Cardiac fibroblast (primary cell): Measurements from ENCODE around the gene ZNF444.

Experiments used
- DNase-seq, 2 donors: peaks; one replicate each; pipeline versions ENCODE4 v3.0.0 to v3.0.0-alpha.2; 2010; ENCODE audit warnings: low read depth in 2 of 2
- H3K4me3 ChIP-seq, 2 donors: replicated peaks in 1 of 2; 1 replicate in 1 of 2; 2 replicates in 1 of 2; pipeline ENCODE4 v1.5.1; 2011; ENCODE audit warnings: low read depth in 2 of 2, low read length in 2 of 2, mild to moderate bottlenecking in 2 of 2, moderate library complexity in 1 of 2
- CTCF ChIP-seq: IDR thresholded peaks from one replicate; pipeline ENCODE4 v1.5.1; 2011; ENCODE audit warnings: low read depth, mild to moderate bottlenecking, low read length, inconsistent platforms

Gene ZNF444

DNA sequence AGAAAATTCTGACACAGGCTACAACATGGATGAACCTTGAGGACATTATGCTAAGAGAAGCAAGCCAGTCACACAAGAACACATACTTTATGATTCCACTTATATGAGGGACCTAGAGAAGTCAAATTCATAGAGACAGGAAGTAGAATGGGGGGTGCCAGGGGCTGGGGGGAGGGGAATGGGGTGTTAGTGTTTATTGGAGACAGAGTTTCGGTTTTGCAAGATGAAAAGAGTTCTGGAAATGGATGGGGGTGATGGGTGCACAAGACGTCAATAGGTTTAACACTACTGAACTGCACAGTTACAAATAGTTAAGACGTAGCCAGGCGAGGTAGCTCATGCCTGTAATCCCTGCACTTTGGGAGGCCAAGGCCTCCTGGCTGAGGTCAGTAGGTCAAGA is 16.5 kb upstream of the ZNF444 start:
- DNase-seq = no peak
- no peak overlapping the region for H3K4me3 ChIP-seq
- TF ChIP-seq CTCF = no peak

DNA sequence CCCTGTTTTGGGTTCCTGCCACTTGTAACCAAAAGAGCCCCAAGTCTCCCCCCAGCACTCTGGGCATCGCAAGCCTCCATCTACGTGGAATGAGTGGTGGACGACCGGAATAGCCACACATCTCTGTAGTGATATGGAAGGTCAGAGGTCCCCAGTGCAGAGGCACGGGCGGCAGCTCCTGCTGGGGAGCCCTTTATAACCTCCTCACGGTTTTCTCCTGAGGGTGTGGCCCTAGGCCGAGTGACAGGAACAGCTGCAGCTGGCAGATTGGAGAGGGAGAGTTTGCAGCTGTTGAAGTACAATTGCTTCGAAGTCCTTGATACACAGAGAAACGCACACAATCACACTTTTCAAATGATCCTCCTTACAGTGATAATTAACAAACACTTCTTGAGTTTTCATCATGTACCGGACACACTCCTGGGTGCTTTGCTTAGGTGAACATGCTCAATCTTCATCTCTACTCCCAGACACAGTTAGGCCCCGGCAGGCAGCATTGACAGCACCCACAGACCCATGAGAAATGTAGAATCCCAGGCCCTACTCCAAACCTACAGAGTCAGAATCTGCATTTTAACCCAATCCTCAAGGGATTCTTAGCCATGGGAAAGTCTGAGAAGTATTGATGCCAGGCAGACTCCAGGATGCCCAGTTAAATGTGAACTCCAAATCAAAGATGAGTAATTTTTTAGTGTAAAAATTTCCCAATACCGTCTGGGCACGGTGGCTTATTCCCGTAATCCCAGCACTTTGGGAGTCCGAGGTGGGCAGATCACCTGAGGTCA is 15.1 kb upstream of the ZNF444 start:
- no peak for DNase-seq
- H3K4me3 ChIP-seq = no peak overlapping the region
- TF ChIP-seq CTCF = no peak

DNA sequence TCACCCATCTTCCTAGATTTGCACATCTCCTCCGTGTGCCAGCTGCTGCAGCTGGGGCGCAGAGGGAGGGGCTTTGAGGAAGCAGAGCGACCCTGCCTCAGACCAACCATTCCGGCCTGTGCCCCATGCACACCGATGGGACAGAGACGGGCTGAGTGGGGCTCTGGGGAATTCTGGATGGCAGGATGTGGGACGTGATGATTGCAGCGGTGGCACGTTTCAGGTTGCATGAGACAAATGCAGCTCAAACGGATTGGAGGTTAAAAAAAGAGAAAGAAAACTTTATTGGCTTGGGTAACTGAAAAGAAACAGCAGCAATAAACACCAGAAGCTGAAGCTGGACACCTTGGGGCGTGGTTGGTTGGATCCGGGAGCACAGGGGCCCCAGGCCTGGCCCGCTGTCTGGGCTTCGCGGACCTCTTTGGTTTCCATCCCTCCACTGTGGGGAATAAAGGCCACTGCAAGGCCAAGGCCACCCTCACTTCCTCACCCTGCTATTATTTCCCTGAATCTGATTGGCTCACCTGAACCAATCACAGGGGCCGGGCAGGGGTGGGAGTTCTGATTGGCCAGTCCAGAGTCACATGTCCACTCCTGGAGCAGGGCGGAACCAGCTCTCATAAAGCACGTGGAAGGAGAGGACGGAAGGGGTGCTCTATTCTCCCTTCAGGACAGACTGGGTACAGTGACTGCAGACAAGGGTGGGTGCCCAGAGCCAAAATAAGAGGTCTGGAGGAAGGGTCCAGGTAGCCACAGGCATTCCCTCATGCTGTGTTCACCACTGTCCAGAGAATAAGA is 13.9 kb upstream of the ZNF444 start:
- no peak for TF ChIP-seq CTCF
- no peak overlapping the region for H3K4me3 ChIP-seq
- DNase-seq = no peak

GRCh38 chr19:56130006-56130405 is 11.1 kb upstream of the ZNF444 start:
- no peak for TF ChIP-seq CTCF
- no peak overlapping the region for H3K4me3 ChIP-seq
- DNase-seq = no peak

GRCh38 chr19:56131651-56132050 is 9.4 kb upstream of the ZNF444 start:
- no peak for DNase-seq
- H3K4me3 ChIP-seq = no peak overlapping the region
- no peak for TF ChIP-seq CTCF

DNA sequence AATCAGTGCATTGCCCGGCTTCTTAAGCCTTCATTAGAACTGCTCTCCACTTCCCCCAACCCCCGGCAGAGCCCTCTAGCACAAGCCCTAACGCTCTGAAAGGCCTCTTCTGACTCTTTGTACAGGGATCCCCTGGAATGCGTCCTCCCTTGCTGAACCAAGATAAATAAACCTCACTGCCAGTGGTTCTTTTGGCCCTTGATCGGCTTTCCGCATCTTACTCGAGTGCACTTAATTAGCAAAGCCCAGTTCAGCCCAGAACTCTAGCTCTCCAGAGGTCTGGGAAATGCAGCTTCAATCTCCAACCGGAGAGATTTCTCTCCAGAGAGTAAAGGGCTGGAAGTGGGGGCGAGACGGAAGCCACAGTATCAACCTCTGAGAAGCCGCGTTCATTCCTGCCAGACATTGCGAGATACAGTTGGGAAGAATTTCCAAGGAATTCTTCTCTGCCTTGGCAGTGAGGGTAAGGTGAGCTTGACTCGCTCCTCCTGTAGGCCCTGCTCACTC is 8.7 kb upstream of the ZNF444 start:
- peak; percentile 26 to 83 for DNase-seq

More for the DNA sequence above, 8.7 kb upstream of the ZNF444 start:
- TF ChIP-seq CTCF = no peak
- H3K4me3 ChIP-seq = no peak overlapping the region
